H1 (cell line): ENCODE data around the gene TNRC6C. TPM values are rescaled to one million over a fixed set of nuclear protein-coding genes. Genes with fewer than 3 reads are reported as not detected.

Experiments
- CTCF ChIA-PET: fragments of 300-600 bp; sonication (Branson Sonifier 250); formaldehyde crosslinking; loops from one replicate; lab custom pipeline; 2021; ENCODE audit not compliant: partially characterized antibody; lab: Charles Lee
- POLR2A ChIA-PET: fragments of 300-600 bp; sonication (Branson Sonifier 250); formaldehyde crosslinking; loops from one replicate; lab custom pipeline; 2021; ENCODE audit warnings: inconsistent platforms; ENCODE audit not compliant: partially characterized antibody; lab: Charles Lee
- DNase-seq, 2 experiments: peaks; one replicate each; pipeline versions ENCODE4 v3.0.0 to v3.0.0-alpha.2; 2010 to 2022; ENCODE audit warnings: low spot score in 2 of 2, low read depth in 1 of 2, mixed read lengths in 1 of 2
- FAIRE-seq: peaks from 2 replicates; lab custom pipeline; 2011; peaks lifted over from hg19 to GRCh38; lab: Jason Lieb, UNC
- H2AFZ ChIP-seq: 2 replicates; pipeline ENCODE4 v1.8.1; 2012; ENCODE audit warnings: low read length, inconsistent platforms
- H2AK5ac ChIP-seq: 2 replicates; pipeline ENCODE4 v1.6.1; 2013; ENCODE audit warnings: low read depth, low read length
- H2BK120ac ChIP-seq: replicated peaks from 2 replicates; pipeline ENCODE3; 2013; ENCODE audit warnings: low read depth, low read length, inconsistent platforms
- H2BK12ac ChIP-seq: 2 replicates; pipeline ENCODE4 v1.6.1; 2013; ENCODE audit warnings: low read depth, low read length
- H2BK15ac ChIP-seq: 2 replicates; pipeline ENCODE4 v1.6.1; 2013; ENCODE audit warnings: low read length
- H2BK20ac ChIP-seq: 2 replicates; pipeline ENCODE4 v1.6.1; 2013; ENCODE audit warnings: low read length
- H2BK5ac ChIP-seq: 2 replicates; pipeline ENCODE4 v1.6.1; 2013; ENCODE audit warnings: low read depth, low read length
- H3K14ac ChIP-seq: 2 replicates; pipeline ENCODE4 v1.6.1; 2013; ENCODE audit warnings: inconsistent platforms; ENCODE audit not compliant: insufficient read length
- H3K18ac ChIP-seq: 2 replicates; pipeline ENCODE4 v1.6.1; 2013; ENCODE audit warnings: low read length; ENCODE audit errors: extremely low read depth
- H3K23ac ChIP-seq: 2 replicates; pipeline ENCODE4 v1.6.1; 2013; ENCODE audit warnings: inconsistent platforms; ENCODE audit not compliant: insufficient read length
- H3K23me2 ChIP-seq: 2 replicates; pipeline ENCODE4 v1.6.1; 2013; ENCODE audit warnings: low read depth, low read length
- H3K27ac ChIP-seq: 2 replicates; pipeline ENCODE4 v1.6.1; 2011; ENCODE audit warnings: low read depth, low read length, inconsistent platforms
- H3K27me3 ChIP-seq, 4 experiments: replicated peaks in 1 of 4; 1 replicate in 1 of 4; 2 replicates in 3 of 4; pipeline versions ENCODE4 v1.6.1 to v1.8.1; 2011 to 2013; ENCODE audit warnings: low read length in 3 of 4, mild to moderate bottlenecking in 3 of 4, inconsistent platforms in 2 of 4, mixed read lengths in 2 of 4, moderate library complexity in 1 of 4; ENCODE audit not compliant: control insufficient read depth in 3 of 4, insufficient read depth in 3 of 4; ENCODE audit errors: extremely low read depth in 1 of 4
- H3K36me3 ChIP-seq, 4 experiments: 2 replicates each; pipeline versions ENCODE4 v1.6.1 to v1.8.1; 2011 to 2013; ENCODE audit warnings: mild to moderate bottlenecking in 4 of 4, low read length in 3 of 4, moderate library complexity in 2 of 4, control low read depth in 1 of 4, inconsistent platforms in 1 of 4; ENCODE audit not compliant: insufficient read depth in 4 of 4, control insufficient read depth in 2 of 4
- H3K4ac ChIP-seq: replicated peaks from 2 replicates; pipeline ENCODE3; 2013; ENCODE audit warnings: low read length, low read depth, mixed read lengths, inconsistent platforms; ENCODE audit not compliant: insufficient read length
- H3K4me1 ChIP-seq, 4 experiments: replicated peaks in 1 of 4; 1 replicate in 1 of 4; 2 replicates in 3 of 4; pipeline versions ENCODE4 v1.6.1 to v1.8.1; 2011 to 2013; ENCODE audit warnings: low read length in 3 of 4, inconsistent platforms in 2 of 4, mixed read lengths in 1 of 4; ENCODE audit not compliant: insufficient read depth in 4 of 4, control insufficient read depth in 3 of 4
- H3K4me2 ChIP-seq, 2 experiments: 2 replicates each; pipeline versions ENCODE4 v1.6.1 to v1.8.1; 2011 to 2013; ENCODE audit warnings: low read depth in 2 of 2, low read length in 2 of 2, control low read depth in 1 of 2, inconsistent platforms in 1 of 2, mild to moderate bottlenecking in 1 of 2; ENCODE audit not compliant: insufficient read depth in 1 of 2
- H3K4me3 ChIP-seq, 4 experiments: fragments of 200-600, 300-600 bp in 1 of 4; sonication (generic), shearing (Covaris generic), sonication (Bioruptor Twin) in 1 of 4; 2 replicates each; pipeline versions ENCODE4 v1.5.1 to v1.8.1; 2011 to 2016; ENCODE audit warnings: low read length in 4 of 4, low read depth in 3 of 4, control low read depth in 2 of 4, inconsistent platforms in 2 of 4, mild to moderate bottlenecking in 2 of 4, mixed read lengths in 1 of 4, moderate library complexity in 1 of 4; ENCODE audit not compliant: insufficient read depth in 2 of 4; ENCODE audit errors: extremely low read depth in 1 of 4
- H3K56ac ChIP-seq: replicated peaks from 2 replicates; pipeline ENCODE3; 2013; ENCODE audit warnings: low read depth, mild to moderate bottlenecking, mixed read lengths, low read length, inconsistent platforms; ENCODE audit not compliant: insufficient read length
- H3K79me1 ChIP-seq: 2 replicates; pipeline ENCODE4 v1.6.1; 2013; ENCODE audit warnings: low read depth, low read length, control low read depth
- H3K79me2 ChIP-seq, 2 experiments: 2 replicates each; pipeline versions ENCODE4 v1.6.1 to v1.8.1; 2012 to 2013; ENCODE audit warnings: low read length in 2 of 2, mild to moderate bottlenecking in 2 of 2, inconsistent platforms in 1 of 2; ENCODE audit not compliant: insufficient read depth in 2 of 2, control insufficient read depth in 1 of 2
- H3K9ac ChIP-seq, 4 experiments: replicated peaks in 1 of 4; 1 replicate in 1 of 4; 2 replicates in 3 of 4; pipeline versions ENCODE4 v1.6.1 to v1.8.1; 2011 to 2013; ENCODE audit warnings: low read depth in 3 of 4, low read length in 3 of 4, control low read depth in 2 of 4, mild to moderate bottlenecking in 2 of 4, moderate library complexity in 2 of 4, inconsistent platforms in 1 of 4; ENCODE audit errors: extremely low read depth in 1 of 4
- H3K9me3 ChIP-seq, 2 experiments: 2 replicates each; pipeline versions ENCODE4 v1.6.1 to v1.8.1; 2012 to 2013; ENCODE audit warnings: mild to moderate bottlenecking in 2 of 2, moderate library complexity in 2 of 2, control low read depth in 1 of 2, inconsistent platforms in 1 of 2, low read depth in 1 of 2, low read length in 1 of 2, mixed read lengths in 1 of 2; ENCODE audit not compliant: insufficient read depth in 2 of 2
- H4K20me1 ChIP-seq, 2 experiments: replicated peaks in 1 of 2; 2 replicates each; pipeline versions ENCODE3 to v1.8.1; 2011 to 2013; ENCODE audit warnings: inconsistent platforms in 2 of 2, low read length in 2 of 2, mild to moderate bottlenecking in 1 of 2; ENCODE audit not compliant: insufficient read depth in 2 of 2, control insufficient read depth in 1 of 2
- H4K5ac ChIP-seq: 2 replicates; pipeline ENCODE4 v1.6.1; 2013; ENCODE audit warnings: low read length, low read depth, mixed read lengths, inconsistent platforms; ENCODE audit not compliant: insufficient read length
- H4K8ac ChIP-seq: 2 replicates; pipeline ENCODE4 v1.8.0; 2013; ENCODE audit warnings: mild to moderate bottlenecking, moderate library complexity, low read length, inconsistent platforms; ENCODE audit not compliant: insufficient read depth; ENCODE audit errors: extremely low read depth
- H4K91ac ChIP-seq: replicated peaks from 2 replicates; pipeline ENCODE3; 2013; ENCODE audit warnings: low read length, mixed read lengths, inconsistent platforms; ENCODE audit not compliant: insufficient read length
- BCL11A ChIP-seq, 2 experiments: IDR thresholded peaks; one replicate each; pipeline ENCODE4 v1.6.1; 2011; ENCODE audit warnings: low read depth in 2 of 2, low read length in 2 of 2, mild to moderate bottlenecking in 2 of 2
- EP300 ChIP-seq, 2 experiments: IDR thresholded peaks; 1 replicate in 1 of 2; 2 replicates in 1 of 2; pipeline ENCODE4 v1.6.1; 2011 to 2012; ENCODE audit warnings: low read depth in 2 of 2, low read length in 2 of 2, mild to moderate bottlenecking in 2 of 2, borderline replicate concordance in 1 of 2, inconsistent platforms in 1 of 2, moderate library complexity in 1 of 2
- GABPA ChIP-seq: IDR thresholded peaks from 2 replicates; pipeline ENCODE4 v1.6.1; 2011; ENCODE audit warnings: mild to moderate bottlenecking, low read length, moderate library complexity, borderline replicate concordance; ENCODE audit not compliant: insufficient read depth
- HDAC6 ChIP-seq: IDR thresholded peaks from one replicate; pipeline ENCODE4 v1.7.1; 2012; ENCODE audit warnings: low read depth, mild to moderate bottlenecking, inconsistent platforms, low read length, moderate library complexity
- JUN ChIP-seq: IDR thresholded peaks from 2 replicates; pipeline ENCODE4 v1.6.1; 2011; ENCODE audit warnings: low read depth, mild to moderate bottlenecking, improper control_type of control experiment, low read length
- KDM1A ChIP-seq: fragments of 200-600, 300-600 bp; sonication (generic); IDR thresholded peaks from 2 replicates; pipeline ENCODE4 v1.7.1; 2016; ENCODE audit warnings: mild to moderate bottlenecking, low read length, borderline replicate concordance
- KDM4A ChIP-seq: IDR thresholded peaks from one replicate; pipeline ENCODE4 v1.7.1; 2012; ENCODE audit warnings: low read depth, mild to moderate bottlenecking, moderate library complexity, low read length, inconsistent platforms; ENCODE audit not compliant: severe bottlenecking
- KDM5A ChIP-seq: fragments of 200-600 bp; IDR thresholded peaks from 2 replicates; pipeline ENCODE4 v1.7.1; 2012; ENCODE audit warnings: mild to moderate bottlenecking, low read length, inconsistent platforms, mixed read lengths
- NRF1 ChIP-seq: IDR thresholded peaks from 2 replicates; pipeline ENCODE4 v1.6.1; 2011; ENCODE audit warnings: mild to moderate bottlenecking, low read depth, low read length, improper control_type of control experiment
- POU5F1 ChIP-seq: IDR thresholded peaks from 2 replicates; pipeline ENCODE4 v1.6.1; 2011; ENCODE audit warnings: low read depth, mild to moderate bottlenecking, low read length, moderate library complexity
- RFX5 ChIP-seq: IDR thresholded peaks from 2 replicates; pipeline ENCODE4 v1.6.1; 2011; ENCODE audit warnings: low read depth, low read length, improper control_type of control experiment, borderline replicate concordance
- RNF2 ChIP-seq: fragments of 200-900, 300-1000 bp; sonication (generic); IDR thresholded peaks from 2 replicates; pipeline ENCODE4 v1.7.1; 2016; ENCODE audit warnings: borderline replicate concordance, low read depth, mild to moderate bottlenecking, antibody characterized with exemption, low read length; ENCODE audit not compliant: poor library complexity, severe bottlenecking; ENCODE audit errors: missing control alignments
- ZNF274 ChIP-seq: IDR thresholded peaks from 2 replicates; pipeline ENCODE4 v1.7.0; 2012; ENCODE audit warnings: low read length, borderline replicate concordance; ENCODE audit errors: extremely low read depth
- WGBS, 2 experiments: shearing (Covaris generic) in 1 of 2; methylation state at CpG; one replicate each; pipeline versions ENCODE4 v1.1.6 to v1.1.7; 2013 to 2015; ENCODE audit warnings: low lambda C conversion rate in 2 of 2, mixed read lengths in 2 of 2, inconsistent platforms in 1 of 2, low coverage in 1 of 2, missing lambda C conversion rate in 1 of 2; ENCODE audit not compliant: insufficient replicate concordance in 2 of 2, insufficient coverage in 1 of 2, insufficient read length in 1 of 2; ENCODE audit errors: extremely low coverage in 1 of 2, missing lambda C conversion rate in 1 of 2; 5-methylcytosine and 5-hydroxymethylcytosine counted together
- polyA plus RNA-seq, 7 experiments: library from polyadenylated mRNA; depleted of rRNA in 3 of 7; stranded (reverse) in 5 of 7; unstranded in 2 of 7; fragments of >200 nt in 5 of 7; fragments of 200-250 nt in 2 of 7; gene quantifications; 1 replicate in 5 of 7; 2 replicates in 1 of 7; 4 replicates in 1 of 7; pipeline versions ENCODE4 v1.2.1 to v1.2.3, GENCODE V29; 2011 to 2013; ENCODE audit warnings: missing spikeins in 2 of 7, mixed read lengths in 2 of 7
- total RNA-seq: library from RNA; stranded (reverse); fragmentation: NEBNext Ultra II Directional; extraction: Animal tissue kit (Norgen Biotek cat#: 25700); gene quantifications from 2 replicates; pipeline ENCODE4 v1.2.1, GENCODE V29; 2021

Gene TNRC6C
- total and polyA plus RNA-seq, 2 of the 8 experiments (the other 6 are each of a cell fraction or from before 2014, with no cell fraction given), result 2.8 to 28.9 TPM

DNA sequence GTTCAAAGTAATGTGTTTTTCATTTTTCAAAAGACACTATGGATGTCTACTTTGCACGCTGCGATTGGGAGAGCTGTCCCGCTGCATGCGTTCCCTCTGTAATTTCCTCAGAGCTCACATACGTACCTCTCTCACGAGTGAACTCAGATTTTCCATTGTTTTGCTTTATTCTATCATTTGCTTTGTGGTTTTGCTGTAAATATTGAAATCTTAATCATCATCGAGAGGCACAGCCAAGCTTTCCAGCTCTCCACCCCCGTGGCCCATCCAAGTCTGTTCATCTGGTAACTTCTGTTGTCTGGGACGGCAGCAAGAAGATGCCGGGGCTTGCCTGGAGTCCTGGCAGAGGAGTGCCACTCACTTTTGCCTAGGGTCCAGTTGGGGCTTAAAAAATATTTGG lies 149.0 kb downstream of the TNRC6C start:
- Histone ChIP-seq H3K36me3 (peaks cover 2 to 30% (median 19%) of the 10 kb centered on the region in 4 experiments; a peak in 6 of 8 replicates), H4K91ac (no peak overlapping the region), H2BK15ac (no peak overlapping the region), H4K5ac (no peak overlapping the region), H2BK20ac (no peak overlapping the region), H3K4me3 (no peak overlapping the region; a peak in 1 of 8 replicates), H3K9me3 (no peaks in the 10 kb centered on the region), H4K8ac (no peak overlapping the region), H3K23ac (no peak overlapping the region), H3K79me2 (no peaks in the 10 kb centered on the region), H2AFZ (no peak overlapping the region), H3K79me1 (no peaks in the 10 kb centered on the region), H3K14ac (no peak overlapping the region), H3K18ac (no peak overlapping the region), H3K9ac (no peak overlapping the region), H3K56ac (no peak overlapping the region), H2AK5ac (no peak overlapping the region), H3K4ac (no peak overlapping the region), H2BK12ac (no peak overlapping the region), H3K4me2 (no peak overlapping the region), H2BK5ac (no peak overlapping the region), H3K23me2 (no peaks in the 10 kb centered on the region), H2BK120ac (no peak overlapping the region), H3K4me1 (no peaks in the 10 kb centered on the region; a peak in 1 of 7 replicates), H3K27ac (no peak overlapping the region), H4K20me1 (peaks cover 2% of the 10 kb centered on the region in 2 experiments), H3K27me3 (no peaks in the 10 kb centered on the region)
- no peak for FAIRE-seq
- no peak for DNase-seq
- ChIA-PET CTCF (interaction anchor here (1.1 to 2.5 kb wide), 2 partner anchors 8 to 31 kb away, joined by 4 to 9 read pairs; no protein-coding TSS in a partner anchor), POLR2A (interaction anchor here (1.0 to 1.5 kb wide), 2 partner anchors 11 to 37 kb away, joined by 3 read pairs; no protein-coding TSS in a partner anchor)
- WGBS, 2 experiments, result 93% methylated on average over 10 of the region's 10 CpGs; no CpG with 5 or more reads in 1 of the 2 experiments
- TF ChIP-seq EP300 (IDR thresholded peaks at IDR 0.05; ENCODE audit: borderline replicate concordance in 1 of 2, low read depth in 2 of 2, low read length in 2 of 2), result no peak
- no peak for TF ChIP-seq KDM4A
- no peak for TF ChIP-seq KDM1A
- no peak for TF ChIP-seq BCL11A (IDR thresholded peaks at IDR 0.05; ENCODE audit: low read depth in 2 of 2, low read length in 2 of 2)
- TF ChIP-seq JUN, result no peak
- TF ChIP-seq RFX5, result no peak
- TF ChIP-seq HDAC6, result no peak
- TF ChIP-seq NRF1, result no peak
- no peak for TF ChIP-seq RNF2
- TF ChIP-seq KDM5A, result no peak
- TF ChIP-seq GABPA, result no peak
- TF ChIP-seq ZNF274, result no peak
- TF ChIP-seq POU5F1, result no peak
